Stimulated activated CD4-positive, alpha-beta T cell treated with anti-CD3 and anti-CD28 coated beads, Interleukin-1b, Interleukin-23, amount 100 ng/mL, for 24 hours (primary cell): ENCODE results near the gene FBN1.

Experiments used
- DNase-seq, 4 experiments: peaks; one replicate each; pipeline ENCODE4 v3.0.0-alpha.2; 2020; ENCODE audit warnings: low read depth in 4 of 4, low spot score in 1 of 4

Gene FBN1

GRCh38 chr15:48473667-48474066, 171.8 kb downstream of the FBN1 start:
- DNase-seq: no peak

GRCh38 chr15:48472756-48473155, 172.8 kb downstream of the FBN1 start:
- no peak for DNase-seq

- no peak for DNase-seq
Measured at GRCh38 chr15:48471073-48471472, 174.4 kb downstream of the FBN1 start.

GRCh38 chr15:48470096-48470495, 175.4 kb downstream of the FBN1 start:
- DNase-seq: no peak

DNA sequence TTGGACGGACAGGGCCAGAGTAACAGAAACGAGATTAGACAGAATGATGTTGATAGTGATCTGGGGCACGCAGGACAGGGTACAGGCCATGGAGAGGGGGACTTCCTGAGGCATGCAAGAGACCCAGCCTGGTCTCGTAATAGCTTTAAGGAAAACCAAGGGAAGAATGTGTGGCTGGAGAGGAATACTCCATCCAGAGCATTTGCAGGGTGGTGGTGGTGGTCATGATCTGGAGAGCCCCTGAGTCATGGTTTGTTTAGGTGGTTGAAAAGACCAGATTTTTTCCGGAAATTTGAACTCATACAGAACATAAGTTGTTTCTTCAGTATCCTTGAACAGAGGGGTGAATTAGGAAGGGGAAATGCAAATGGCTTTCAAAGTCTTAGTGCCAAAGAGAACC, 175.8 kb downstream of the FBN1 start:
- DNase-seq: no peak

GRCh38 chr15:48469271-48469670, 176.2 kb downstream of the FBN1 start:
- DNase-seq: no peak

- no peak for DNase-seq
Measured at GRCh38 chr15:48467801-48468200, 177.7 kb downstream of the FBN1 start.

GRCh38 chr15:48466820-48467219, 178.7 kb downstream of the FBN1 start:
- DNase-seq: no peak

- DNase-seq: no peak
Measured at GRCh38 chr15:48466079-48466478, 179.4 kb downstream of the FBN1 start.

DNA sequence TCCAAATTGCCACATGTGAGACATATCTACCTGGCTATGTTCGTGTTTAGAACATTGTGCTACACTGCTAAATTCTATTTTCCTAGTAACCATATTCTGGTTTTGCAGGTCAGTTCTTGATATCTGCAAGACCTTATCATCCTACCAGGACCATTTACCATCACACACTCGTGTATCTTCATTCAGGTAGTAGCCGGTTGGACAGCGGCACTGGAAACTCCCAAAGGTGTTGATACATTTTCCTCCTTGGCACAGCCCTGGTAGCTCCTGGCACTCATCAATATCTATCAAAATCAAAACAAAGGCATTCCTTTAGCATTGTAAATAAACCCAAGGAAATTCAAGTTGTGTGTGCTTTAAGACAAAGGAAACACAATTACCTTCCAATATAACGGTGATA, 180.1 kb downstream of the FBN1 start:
- DNase-seq: no peak

DNA sequence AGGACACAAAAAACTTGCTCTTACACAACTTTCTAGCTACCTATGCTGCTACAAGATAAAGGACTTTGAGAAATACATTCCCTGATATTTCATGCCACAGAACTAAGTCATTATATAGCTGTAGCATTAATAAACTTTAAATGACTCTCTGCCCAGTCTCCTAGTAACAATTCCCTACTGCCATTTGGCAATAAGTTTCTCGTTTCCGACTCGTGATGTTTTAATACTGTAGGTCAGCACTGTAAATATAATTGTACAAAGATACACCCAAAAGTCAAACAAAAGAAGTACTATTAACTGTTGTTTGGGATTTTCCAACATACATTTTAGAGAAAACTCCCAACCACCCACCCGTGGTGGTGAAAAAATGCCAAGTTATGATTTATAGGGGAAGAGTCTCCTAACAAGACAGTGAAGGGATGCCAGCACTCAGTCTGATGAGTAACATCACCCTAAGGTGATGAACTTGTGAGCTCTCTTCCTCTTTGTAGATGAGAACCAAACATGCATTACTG, 182.1 kb downstream of the FBN1 start:
- no peak for DNase-seq

- no peak for DNase-seq
Measured at GRCh38 chr15:48462688-48463087, 182.8 kb downstream of the FBN1 start.

- no peak for DNase-seq
Measured at GRCh38 chr15:48459571-48460442, 185.7 kb downstream of the FBN1 start.

DNA sequence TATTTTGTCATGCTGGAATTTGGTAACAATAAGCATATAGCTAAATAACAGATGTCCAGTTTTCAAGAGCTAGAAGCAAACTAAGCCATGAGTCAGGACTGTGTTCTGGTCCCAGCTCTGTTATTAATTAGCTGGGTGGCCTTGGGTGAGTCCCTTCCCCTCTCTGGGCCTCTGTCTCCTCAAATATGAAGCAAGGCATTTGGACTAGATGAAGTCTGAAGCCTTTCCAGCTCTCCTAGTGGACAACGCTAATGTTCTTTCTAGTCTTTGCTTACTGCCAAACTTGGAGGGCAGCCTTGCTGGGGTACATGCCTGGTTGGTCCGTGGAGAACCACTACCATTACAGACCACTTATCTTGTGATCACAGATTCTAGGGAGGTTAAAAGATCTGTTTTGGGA, 186.6 kb downstream of the FBN1 start:
- no peak for DNase-seq

DNA sequence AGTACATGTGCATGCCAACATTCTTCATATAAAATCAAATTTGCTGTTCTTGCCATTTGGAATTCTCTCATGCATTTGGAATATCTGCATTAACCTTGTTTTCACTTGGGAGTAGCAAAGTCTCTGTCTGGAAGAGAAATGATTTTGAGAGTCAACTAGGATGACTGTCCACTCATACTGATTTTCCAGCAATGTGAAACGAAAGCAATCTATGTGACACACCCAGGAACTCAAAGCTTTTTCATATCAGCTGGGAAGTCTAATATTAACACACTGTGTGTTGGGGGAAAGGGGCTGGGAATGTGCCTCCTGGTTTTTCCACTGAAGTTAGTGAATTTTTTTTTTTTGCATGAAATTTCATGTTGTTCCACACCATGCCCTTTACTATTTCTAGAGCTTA, 189.4 kb downstream of the FBN1 start:
- no peak for DNase-seq

DNA sequence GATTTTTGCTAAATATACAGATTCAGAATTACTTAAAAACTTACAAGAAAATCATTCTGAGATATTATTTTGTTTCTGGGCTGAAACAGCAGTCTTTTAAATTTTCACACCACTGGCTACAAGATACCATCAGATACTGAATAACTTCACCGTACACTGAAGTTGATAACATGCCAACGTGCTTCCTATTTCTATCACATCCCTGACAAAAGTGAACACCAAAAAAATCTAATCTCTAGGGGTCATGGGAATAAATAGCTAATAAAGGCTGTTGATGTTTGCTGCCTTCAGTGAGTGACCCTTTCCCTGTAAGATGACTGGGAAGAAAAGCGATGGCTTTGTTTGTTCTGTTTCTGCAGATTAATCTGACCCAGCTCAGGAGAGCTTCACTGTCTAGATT, 193.8 kb downstream of the FBN1 start:
- DNase-seq: no peak

- DNase-seq: no peak
Measured at GRCh38 chr15:48451241-48451640, 194.3 kb downstream of the FBN1 start.

GRCh38 chr15:48449734-48450133, 195.8 kb downstream of the FBN1 start:
- DNase-seq: no peak

DNA sequence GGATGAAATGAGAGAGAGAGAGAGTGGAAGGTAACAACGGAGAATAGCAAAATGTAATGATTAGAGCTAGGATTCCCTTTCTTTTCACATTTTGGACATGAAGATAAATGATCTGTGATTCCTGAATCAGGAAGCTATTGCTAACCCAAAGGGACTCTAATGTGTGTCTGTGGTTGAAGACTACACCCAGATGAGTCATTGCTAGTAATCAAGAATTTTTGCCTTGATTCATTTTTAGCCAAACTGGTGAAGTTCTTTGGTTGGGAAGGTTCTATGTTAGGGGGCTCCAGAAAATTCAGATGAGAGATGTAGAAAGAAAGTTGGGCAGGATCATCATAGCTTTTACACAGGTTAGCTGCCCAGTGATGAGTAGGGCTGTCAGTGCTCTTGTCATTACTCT, 197.9 kb downstream of the FBN1 start:
- DNase-seq: no peak

DNA sequence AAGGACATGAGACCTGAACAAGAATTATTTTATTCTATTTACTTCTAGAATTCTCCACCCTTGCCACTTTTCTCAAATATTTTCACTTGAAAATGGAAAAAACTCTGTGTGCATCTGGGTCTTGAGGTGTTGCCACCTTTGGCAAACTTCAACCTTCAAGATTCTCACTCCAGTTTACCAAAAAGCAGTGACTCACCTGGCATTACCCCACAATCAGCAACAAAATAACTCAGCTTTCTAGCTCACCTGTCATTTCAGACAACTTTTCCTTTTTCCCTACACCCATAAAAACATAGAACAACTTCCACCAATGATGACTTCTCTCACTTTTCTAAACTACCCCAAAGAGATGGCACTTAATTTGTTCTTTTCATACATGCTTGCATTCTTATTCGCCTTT, 198.5 kb downstream of the FBN1 start:
- no peak for DNase-seq

- DNase-seq: no peak
Measured at GRCh38 chr15:48442011-48442410, 203.5 kb downstream of the FBN1 start.

GRCh38 chr15:48440084-48440483, 205.4 kb downstream of the FBN1 start:
- no peak for DNase-seq

DNA sequence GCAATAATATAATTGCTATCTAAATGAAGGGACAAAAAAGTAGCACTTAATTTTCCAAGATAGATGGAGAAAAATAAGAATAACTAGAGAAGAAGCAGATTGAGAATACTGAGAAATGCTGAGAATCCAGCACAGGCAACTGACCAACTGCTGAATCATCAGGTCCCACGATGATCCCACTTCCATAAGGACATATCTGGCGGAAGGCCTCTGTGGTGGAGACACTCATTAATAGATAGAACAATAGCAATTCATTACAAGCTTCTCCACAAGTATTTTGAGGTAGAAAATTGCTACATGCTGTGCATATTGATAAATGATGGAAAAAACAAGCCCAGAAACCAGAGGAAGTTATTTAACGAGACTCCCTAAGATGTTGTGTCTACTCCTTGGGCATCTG, 208.3 kb downstream of the FBN1 start:
- DNase-seq: no peak
